Adrenal gland (tissue), 12 donors: ENCODE data around the gene ITPK1. TPM values are rescaled to one million over a fixed set of nuclear protein-coding genes. Genes with fewer than 3 reads are reported as not detected.
A peak's percentile ranks its signal among the peaks of the same experiment; 100 is the strongest.

Experiments used
- DNase-seq, 7 donors: peaks; one replicate each; pipeline ENCODE4 v3.0.0-alpha.2; 2019 to 2020
- H3K27ac ChIP-seq, 5 donors: fragments of 200-600 bp; sonication (generic) in 4 of 5; 1 replicate in 3 of 5; 2 replicates in 2 of 5; pipeline versions ENCODE4 v1.5.1 to v1.8.0; 2016 to 2020; ENCODE audit warnings: mild to moderate bottlenecking in 1 of 5
- H3K27me3 ChIP-seq: fragments of 200-600 bp; 2 replicates; pipeline ENCODE4 v1.8.0; 2021
- H3K36me3 ChIP-seq, 2 donors: fragments of 200-600 bp; replicated peaks in 1 of 2; 1 replicate in 1 of 2; 2 replicates in 1 of 2; pipeline versions ENCODE4 v1.5.1 to v1.8.0; 2018 to 2022
- H3K4me1 ChIP-seq, 2 donors: fragments of 200-600 bp; replicated peaks in 1 of 2; 1 replicate in 1 of 2; 2 replicates in 1 of 2; pipeline versions ENCODE4 v1.5.1 to v1.8.0; 2018 to 2021
- H3K4me3 ChIP-seq, 4 donors: fragments of 200-600 bp; sonication (generic) in 3 of 4; one replicate each; pipeline ENCODE4 v1.5.1; 2016 to 2018
- H3K9me3 ChIP-seq, 3 donors: fragments of 200-600 bp; sonication (generic) in 1 of 3; replicated peaks in 1 of 3; 1 replicate in 2 of 3; 2 replicates in 1 of 3; pipeline versions ENCODE4 v1.5.1 to v1.8.0; 2016 to 2021
- CTCF ChIP-seq, 6 experiments: fragments of 450-650 bp in 4 of 6; fragments of 200-600 bp in 2 of 6; sonication (generic) in 1 of 6; IDR thresholded peaks; 1 replicate in 5 of 6; 2 replicates in 1 of 6; pipeline versions ENCODE4 v1.5.1 to v1.8.0; 2016 to 2021; ENCODE audit warnings: antibody characterized with exemption in 6 of 6, mild to moderate bottlenecking in 2 of 6, moderate library complexity in 1 of 6
- POLR2A ChIP-seq, 2 donors: fragments of 450-650 bp; IDR thresholded peaks; one replicate each; pipeline ENCODE4 v1.6.1; 2017; ENCODE audit warnings: antibody characterized with exemption in 2 of 2, mild to moderate bottlenecking in 2 of 2, moderate library complexity in 1 of 2
- WGBS, 4 donors: extraction: QIAGEN DNeasy Blood & Tissue Kit in 2 of 4; methylation state at CpG; one replicate each; pipeline versions ENCODE4 v1.1.5 to v1.1.7; 2013 to 2017; 5-methylcytosine and 5-hydroxymethylcytosine counted together
- intact Hi-C, 2 donors: fragments of 100-400 bp; cut with DNase I; formaldehyde crosslinking; loops; one replicate each; pipeline versions ENCODE4 v1.14.1 to v1.15.0; 2022 to 2023
- polyA plus RNA-seq, 3 donors: library from polyadenylated mRNA; stranded (reverse); fragments of 200-250 nt in 2 of 3; fragments of 350-450 nt in 1 of 3; fragmentation: Illumina TruSeq in 1 of 3; extraction: RNeasy Lipid Tissue Mini Kit (QIAGEN cat#74804) in 1 of 3; gene quantifications; one replicate each; pipeline ENCODE4 v1.2.3, GENCODE V29; 2013 to 2014
- total RNA-seq, 9 donors: library from RNA; depleted of rRNA in 4 of 9; stranded (reverse); fragments of >200 nt in 4 of 9; fragments of 120-200 nt in 1 of 9; fragmentation: NEBNext Ultra II Directional in 1 of 9; extraction: Animal tissue kit (Norgen Biotek cat#: 25700) in 1 of 9; gene quantifications; one replicate each; pipeline versions ENCODE4 v1.1.0 to v1.2.4, GENCODE V29; 2013 to 2023
- donor health status: healthy with polysubstance abuse.
- donor health status: Bipolar disorder and iron deficiency.
- donor health status: DM: yes; HTN: yes; CAD: no.
- donor health status: DM: no; HTN: no; CAD: no.
- donor health status: DM: no; HTN: no; CAD: no.
- donor health status: DM: yes; HTN: yes; CAD: no.

ITPK1 gene
- total and polyA plus RNA-seq, 12 donors: 28.1 to 182 (median 49.2) TPM

DNA sequence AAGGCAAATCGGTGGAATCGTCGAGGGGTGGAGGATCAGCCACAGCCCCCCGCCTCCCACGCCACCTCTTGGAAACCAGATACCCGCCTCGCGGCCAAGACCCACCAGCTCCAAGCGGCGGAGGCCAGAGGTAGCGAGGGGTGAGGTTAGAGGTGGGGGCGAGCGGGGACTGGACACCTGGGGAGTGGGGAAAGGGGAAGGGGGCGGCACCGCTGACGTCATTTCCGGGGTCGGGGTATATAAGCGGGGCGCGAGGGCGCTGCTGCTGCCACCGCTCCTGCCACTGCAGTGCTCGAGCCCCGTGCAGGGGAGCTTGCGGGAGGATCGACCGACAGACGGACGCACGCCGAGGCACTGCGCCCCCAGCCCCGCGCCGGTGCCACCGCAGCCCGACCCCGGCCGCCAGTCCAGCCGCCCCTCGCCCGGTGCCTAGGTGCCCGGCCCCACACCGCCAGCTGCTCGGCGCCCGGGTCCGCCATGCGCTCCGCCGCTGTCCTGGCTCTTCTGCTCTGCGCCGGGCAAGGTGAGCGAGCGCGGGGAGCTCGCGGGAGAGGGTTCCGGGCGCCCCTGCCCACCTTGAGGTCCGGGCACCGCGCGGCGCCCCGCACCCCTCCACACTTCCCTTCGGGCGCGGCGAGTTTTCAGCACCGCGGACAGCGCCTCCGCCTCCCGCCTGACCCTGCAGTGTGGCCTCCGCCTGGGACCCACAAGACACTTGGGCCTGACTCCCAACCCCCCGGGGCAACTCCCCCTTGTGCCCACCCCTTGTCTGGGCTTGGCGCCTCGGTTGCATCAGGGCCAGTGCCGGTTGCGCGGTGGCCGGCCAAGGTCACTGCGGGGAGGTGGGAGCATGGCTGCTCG lies 192.6 kb downstream of the ITPK1 start, which contains the start of gene CHGA:
CHGA (plus strand) TSS at position 268 of the 861 bp plus-strand sequence; CDS start at position 478, 210 bp downstream.
- 4 to 9% (median 6%) methylated on average over 32 to 86 of the region's 86 CpGs for WGBS, 4 donors
- TF ChIP-seq POLR2A (IDR thresholded peaks at IDR 0.05): peak in 1 of 2 donors; percentile 77
- TF ChIP-seq CTCF (IDR thresholded peaks at IDR 0.05): no peak

DNA sequence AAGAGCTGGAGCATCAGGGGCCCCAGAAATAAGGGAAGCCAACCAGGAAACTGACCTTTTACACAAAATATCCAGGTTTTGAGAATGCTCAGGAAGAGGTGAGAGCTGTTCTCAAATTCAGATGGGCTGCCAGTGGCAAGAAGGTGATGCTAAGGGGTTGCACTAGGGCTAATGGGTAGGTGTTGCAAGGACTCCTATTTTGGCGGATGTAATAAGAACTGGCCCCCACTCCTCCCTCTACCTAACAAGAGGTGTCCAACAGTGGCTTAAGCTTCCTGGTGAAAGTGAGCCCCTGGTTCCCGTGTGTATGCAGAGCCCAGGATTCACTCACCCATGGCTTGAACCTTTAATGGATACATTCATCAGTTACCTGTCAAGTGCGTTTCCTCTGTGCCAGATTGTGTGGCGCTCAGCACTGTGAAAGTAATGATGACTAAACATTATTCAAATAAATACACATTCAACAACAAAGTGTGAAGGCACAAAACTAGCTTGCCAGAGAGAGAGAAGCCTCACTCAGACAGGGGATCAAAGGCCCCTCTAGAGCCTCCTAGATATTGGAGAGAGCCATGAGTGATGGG lies 193.5 kb downstream of the ITPK1 start:
- no peak overlapping the region for H3K4me3 ChIP-seq
- no peak for TF ChIP-seq POLR2A (IDR thresholded peaks at IDR 0.05)
- TF ChIP-seq CTCF (IDR thresholded peaks at IDR 0.05): no peak
- H3K36me3 ChIP-seq: no peaks in the 10 kb centered on the region
- no peak for DNase-seq
- peaks cover 7% of the 10 kb centered on the region for H3K27me3 ChIP-seq
- WGBS, 4 donors: 46 to 65% (median 51%) methylated on average over 3 to 4 of the region's 4 CpGs
- H3K4me1 ChIP-seq: peaks cover 0 to 3% of the 10 kb centered on the region in 2 donors
- intact Hi-C loops: no loop called here
- peak overlapping the region in 1 of 5 donors; percentile 49 for H3K27ac ChIP-seq
- no peaks in the 10 kb centered on the region for H3K9me3 ChIP-seq

More for the DNA sequence above, 192.6 kb downstream of the ITPK1 start, which contains the start of gene CHGA:
- intact Hi-C loops: no loop called here
- H3K4me1 ChIP-seq: peaks cover 0 to 3% of the 10 kb centered on the region in 2 donors
- peaks cover 7% of the 10 kb centered on the region for H3K27me3 ChIP-seq
- H3K36me3 ChIP-seq: no peaks in the 10 kb centered on the region
- H3K9me3 ChIP-seq: no peaks in the 10 kb centered on the region
- DNase-seq: peak; percentile 54 to 83 (median 67)
- H3K4me3 ChIP-seq: peak within 1 kb of the TSS in 1 of 4 donors; percentile 29
- H3K27ac ChIP-seq: peak within 1 kb of the TSS in 1 of 5 donors; percentile 49

DNA sequence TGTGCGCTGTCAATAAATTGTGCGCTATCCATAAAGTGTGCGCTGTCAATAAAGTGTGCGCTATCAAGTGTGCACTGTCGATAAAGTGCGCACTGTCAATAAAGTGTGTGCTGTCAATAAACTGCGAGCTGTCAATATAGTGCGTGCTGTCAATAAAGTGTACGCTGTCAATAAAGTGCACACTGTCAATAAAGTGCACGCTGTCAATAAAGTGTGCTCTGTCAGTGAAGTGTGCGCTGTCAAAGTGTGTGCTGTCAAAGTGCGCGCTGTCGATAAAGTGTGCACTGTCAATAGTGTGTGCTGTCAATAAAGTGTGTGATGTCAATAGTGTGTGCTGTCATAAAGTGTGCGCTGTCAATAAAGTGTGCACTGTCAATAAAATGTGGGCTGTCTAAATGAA lies 195.7 kb downstream of the ITPK1 start:
- Histone ChIP-seq H3K27me3 (peaks cover 7% of the 10 kb centered on the region), H3K4me1 (peaks cover 0 to 3% of the 10 kb centered on the region in 2 donors)
- TF ChIP-seq POLR2A (IDR thresholded peaks at IDR 0.05): no peak
- TF ChIP-seq CTCF (IDR thresholded peaks at IDR 0.05): no peak

DNA sequence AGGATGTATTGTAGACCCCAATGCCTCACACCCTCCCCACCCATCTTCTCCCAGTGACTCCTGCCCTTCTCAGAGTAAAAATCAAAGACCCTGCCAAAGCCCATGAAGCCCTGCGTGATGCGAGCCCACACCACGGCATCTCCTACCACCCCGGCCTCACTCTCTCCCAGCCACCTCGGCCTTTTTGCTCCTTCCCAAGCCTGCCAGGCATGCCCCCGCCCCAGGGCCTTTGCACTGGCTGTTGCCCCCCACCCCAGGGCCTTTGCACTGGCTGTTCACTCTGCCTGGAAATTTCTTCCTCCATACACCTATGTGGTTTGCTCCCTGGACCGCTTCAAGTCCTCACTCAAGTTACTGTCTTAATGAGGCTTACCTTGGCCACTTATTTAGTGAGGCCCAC lies 197.8 kb downstream of the ITPK1 start:
- DNase-seq: no peak
- TF ChIP-seq CTCF (IDR thresholded peaks at IDR 0.05) (no peak), POLR2A (IDR thresholded peaks at IDR 0.05) (no peak)
- 63 to 85% (median 80%) methylated on average over 7 of the region's 7 CpGs for WGBS, 4 donors

More for the DNA sequence above, 195.7 kb downstream of the ITPK1 start:
- WGBS, 4 donors: 93 to 97% (median 96%) methylated on average over 15 of the region's 15 CpGs
- no peaks in the 10 kb centered on the region for H3K36me3 ChIP-seq
- intact Hi-C loops: no loop called here
- DNase-seq: no peak
- H3K4me3 ChIP-seq: no peak overlapping the region
- no peak overlapping the region for H3K27ac ChIP-seq
- no peaks in the 10 kb centered on the region for H3K9me3 ChIP-seq

More for the DNA sequence above, 197.8 kb downstream of the ITPK1 start:
- Histone ChIP-seq H3K27me3 (peaks cover 4% of the 10 kb centered on the region), H3K4me1 (no peaks in the 10 kb centered on the region), H3K27ac (no peak overlapping the region), H3K36me3 (no peaks in the 10 kb centered on the region), H3K4me3 (no peak overlapping the region), H3K9me3 (no peaks in the 10 kb centered on the region)
- intact Hi-C loops: no loop called here
